GM21723 (cell line): Measurements from ENCODE around the gene NPM3.
A peak's percentile ranks its signal among the peaks of the same experiment; 100 is the strongest.
"Not testable (repeated sequence)": the region's sequence is repeated elsewhere in the genome, so short reads cannot be mapped to it uniquely, and the experiment has no call there.

ENCODE experiments used
- ATAC-seq: cut with Tn5 transposase; IDR thresholded peaks from one replicate; pipeline ENCODE4 v1.9.1; 2021; ENCODE audit warnings: mild to moderate bottlenecking, moderate library complexity; ENCODE audit not compliant: unreplicated experiment

The NPM3 gene

DNA sequence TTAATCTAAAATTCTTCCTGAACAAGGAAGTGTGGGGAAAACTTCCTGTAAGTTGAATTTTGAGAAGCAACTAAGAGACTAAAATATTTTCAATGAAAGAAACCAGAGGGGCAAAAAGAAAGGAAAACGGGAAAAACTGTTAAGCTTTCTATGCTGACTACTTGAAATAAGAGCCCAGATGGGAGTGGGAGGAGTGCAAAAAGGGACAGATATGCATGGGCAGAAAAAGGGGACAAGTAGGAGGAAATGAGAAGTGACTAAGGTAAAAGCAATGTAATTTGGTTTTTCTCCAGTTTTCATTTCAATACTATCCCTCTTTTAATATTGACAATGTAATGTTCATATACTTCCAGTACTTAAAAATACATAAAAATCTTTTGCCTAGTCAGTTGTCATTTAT is 23.9 kb upstream of the NPM3 start:
- no peak for ATAC-seq

- ATAC-seq: no peak
Measured at GRCh38 chr10:101803511-101803910, 20.3 kb upstream of the NPM3 start.

GRCh38 chr10:101797403-101798059 is 14.3 kb upstream of the NPM3 start:
- ATAC-seq: no peak

DNA sequence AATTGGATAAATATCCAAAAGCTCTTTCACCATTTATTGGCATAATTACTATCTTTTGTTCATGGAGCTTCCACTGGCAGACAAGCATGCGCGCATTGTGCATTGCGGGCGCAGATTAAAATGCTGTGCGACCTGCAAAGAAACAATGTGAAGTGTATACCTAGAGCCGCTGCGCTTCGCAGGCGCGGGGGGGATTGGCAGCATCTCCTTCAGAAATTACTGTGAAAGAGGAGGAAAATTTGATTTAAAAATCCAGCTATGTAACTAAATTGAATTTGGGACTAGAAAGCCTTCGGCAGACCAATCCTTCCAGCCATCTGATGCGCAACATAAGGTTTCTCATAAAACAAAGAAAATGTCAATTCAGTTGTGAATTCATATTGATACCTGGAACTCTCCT is 10.3 kb upstream of the NPM3 start:
- no peak for ATAC-seq

GRCh38 chr10:101789686-101790085 is 6.4 kb upstream of the NPM3 start:
- ATAC-seq: no peak

DNA sequence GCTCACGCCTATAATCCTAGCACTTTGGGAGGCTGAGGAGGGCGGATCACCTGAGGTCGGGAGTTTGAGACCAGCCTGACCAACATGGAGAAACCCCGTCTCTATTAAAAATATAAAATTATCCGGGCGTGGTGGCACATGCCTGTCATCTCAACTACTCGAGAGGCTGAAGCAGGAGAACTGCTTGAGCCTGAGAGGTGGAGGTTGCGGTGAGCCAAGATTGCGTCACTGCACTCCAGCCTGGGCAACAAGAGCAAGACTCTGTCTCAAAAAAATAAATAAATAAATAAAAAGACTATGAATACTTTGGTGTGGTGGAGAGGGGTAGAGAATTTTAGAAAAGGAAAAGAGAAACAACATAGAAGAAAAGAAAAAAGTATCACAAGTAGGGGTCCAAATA is 6.0 kb upstream of the NPM3 start:
- not testable (repeated sequence) for ATAC-seq

- no peak for ATAC-seq
Measured at GRCh38 chr10:101785801-101786200, 2.6 kb upstream of the NPM3 start.

DNA sequence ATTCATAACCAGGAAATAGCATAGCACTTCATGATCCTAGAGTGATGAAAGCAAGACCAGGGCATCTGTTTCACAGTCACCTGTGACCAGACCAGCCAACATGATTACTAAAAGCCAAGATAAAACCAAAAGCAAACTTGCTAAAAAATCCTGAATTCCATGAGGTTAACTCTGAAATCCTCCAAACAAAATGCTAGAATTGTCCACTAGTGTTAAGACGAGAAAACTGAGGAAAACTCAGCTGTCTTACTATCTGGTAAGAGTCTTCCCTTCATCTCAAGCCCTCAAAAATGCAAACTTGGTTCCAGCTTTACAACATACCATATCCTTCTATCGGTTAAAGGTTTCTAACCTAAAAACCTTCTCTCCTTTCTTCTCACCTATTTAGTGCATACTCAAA is 1.3 kb upstream of the NPM3 start:
- no peak for ATAC-seq

- no peak for ATAC-seq
Measured at GRCh38 chr10:101783736-101784118, 481 bp upstream of the NPM3 start.

DNA sequence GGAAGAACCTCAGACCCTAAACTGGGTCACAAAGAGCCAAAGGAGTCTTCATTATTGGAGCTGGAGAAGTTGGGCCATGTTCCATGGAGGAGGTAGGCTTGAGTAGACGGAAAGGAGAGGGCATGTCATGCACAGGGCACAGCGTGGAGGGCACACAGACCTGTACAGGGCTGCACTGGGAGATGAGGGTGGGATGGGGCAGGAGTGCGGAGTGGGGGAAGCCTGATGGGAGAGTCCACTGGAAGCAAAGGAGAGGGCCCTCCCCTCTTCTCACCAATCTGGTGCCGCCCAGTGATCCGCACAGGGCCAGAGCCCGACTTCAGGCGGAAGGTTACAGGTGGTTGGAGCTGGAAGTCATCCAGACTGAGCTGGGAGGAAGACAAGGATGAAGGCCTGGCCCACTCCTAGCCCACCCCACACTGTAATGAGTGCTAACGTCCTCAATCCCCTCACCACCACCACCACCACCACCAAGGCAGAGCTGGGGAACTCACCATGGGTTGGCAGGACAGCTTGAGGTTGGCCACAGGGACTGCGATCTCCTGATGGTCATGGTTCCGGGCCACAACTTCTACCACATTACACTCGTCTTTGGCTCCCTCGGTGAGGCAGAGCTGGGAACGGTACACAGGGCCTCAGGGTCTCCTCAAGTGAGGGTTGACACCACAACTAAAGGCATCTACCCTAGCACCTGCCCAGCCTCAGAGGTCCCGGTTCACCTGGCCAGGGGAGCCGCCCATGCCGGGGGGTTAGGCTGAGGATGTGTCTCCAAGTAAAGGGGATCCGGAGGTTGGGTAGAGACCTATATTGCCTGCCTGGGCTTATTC is 1.0 kb downstream of the NPM3 start:
- ATAC-seq: no peak

DNA sequence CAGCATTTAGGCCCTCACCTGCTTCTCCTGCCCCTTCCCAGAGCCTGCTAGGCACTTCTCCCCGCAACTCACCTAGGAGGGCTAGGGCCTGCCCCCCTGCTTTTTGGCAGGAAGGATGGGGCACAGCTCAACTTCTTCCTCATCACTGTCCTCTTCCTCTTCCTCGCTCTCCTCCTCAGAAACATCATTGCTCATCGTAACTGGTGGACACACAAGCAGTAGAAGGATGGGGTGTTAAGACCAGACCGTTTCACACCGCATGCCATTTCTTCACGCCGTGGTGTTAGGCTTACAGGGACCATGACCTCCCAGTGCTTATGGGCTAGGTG is 1.6 kb downstream of the NPM3 start:
- ATAC-seq: no peak

GRCh38 chr10:101780818-101781654 is 2.2 kb downstream of the NPM3 start:
- ATAC-seq: peak; percentile 37

DNA sequence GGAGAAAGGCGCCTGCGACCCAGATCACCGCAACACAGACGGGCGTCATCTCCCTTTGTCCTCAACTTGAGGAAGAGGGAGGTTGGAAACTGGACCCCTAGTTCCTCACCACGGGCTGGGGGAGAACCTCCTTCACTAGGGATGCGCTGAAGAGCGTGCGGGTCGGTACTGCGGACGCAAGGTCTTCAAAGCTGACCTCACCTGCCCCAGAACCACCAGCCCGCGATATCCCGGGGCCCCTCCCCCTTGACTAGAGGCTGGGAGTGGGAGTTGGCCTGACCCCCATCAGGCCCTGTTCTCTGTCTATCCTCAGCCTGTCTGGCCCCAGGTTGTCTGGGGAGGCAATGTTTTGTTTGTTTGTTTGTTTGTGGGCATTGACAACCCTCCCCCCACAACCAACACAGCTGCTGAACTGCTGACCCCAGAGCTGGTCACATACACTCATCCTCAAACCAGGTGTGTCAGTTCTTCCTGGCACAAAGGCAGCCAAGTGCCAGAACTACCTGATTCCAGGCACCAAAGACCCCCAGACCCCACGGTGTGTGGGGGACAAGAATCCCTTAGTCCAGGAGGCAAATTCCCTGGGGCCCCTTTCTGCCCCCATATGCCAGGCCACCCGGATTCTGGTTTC is 2.9 kb downstream of the NPM3 start:
- ATAC-seq: no peak

GRCh38 chr10:101779544-101780186 is 3.6 kb downstream of the NPM3 start:
- ATAC-seq: peak; percentile 52

GRCh38 chr10:101778781-101779543 is 4.3 kb downstream of the NPM3 start:
- no peak for ATAC-seq

DNA sequence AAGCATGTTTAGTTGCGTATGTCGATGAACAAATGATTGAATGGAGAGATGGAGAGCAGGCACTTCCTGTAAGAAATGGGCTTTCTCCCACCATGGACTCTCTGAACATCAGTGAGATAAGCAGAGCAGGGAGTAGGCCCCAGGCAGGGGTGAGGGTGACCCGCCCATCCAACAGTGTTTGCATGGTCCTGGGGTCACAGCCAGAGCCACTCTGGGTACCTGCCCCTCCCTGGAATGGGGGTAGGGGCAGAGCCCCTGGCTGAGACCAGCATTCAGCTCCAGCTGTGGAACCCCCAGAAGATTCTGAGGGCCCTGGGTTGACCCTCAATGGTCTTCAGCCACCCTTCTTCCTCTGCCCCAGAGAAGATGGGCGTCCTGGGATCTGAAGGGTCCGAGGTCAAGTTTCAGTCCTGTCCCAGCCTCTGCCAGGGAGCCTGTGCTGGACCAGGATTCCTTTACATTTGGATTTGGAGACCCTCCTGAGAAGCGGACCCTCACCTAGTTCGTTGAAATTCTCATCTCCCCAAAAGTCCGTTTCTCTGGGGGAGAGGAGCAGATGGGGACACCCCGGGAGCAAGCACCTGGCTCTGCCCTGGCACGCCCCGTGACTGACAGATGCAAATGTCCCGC is 5.0 kb downstream of the NPM3 start:
- ATAC-seq: no peak

DNA sequence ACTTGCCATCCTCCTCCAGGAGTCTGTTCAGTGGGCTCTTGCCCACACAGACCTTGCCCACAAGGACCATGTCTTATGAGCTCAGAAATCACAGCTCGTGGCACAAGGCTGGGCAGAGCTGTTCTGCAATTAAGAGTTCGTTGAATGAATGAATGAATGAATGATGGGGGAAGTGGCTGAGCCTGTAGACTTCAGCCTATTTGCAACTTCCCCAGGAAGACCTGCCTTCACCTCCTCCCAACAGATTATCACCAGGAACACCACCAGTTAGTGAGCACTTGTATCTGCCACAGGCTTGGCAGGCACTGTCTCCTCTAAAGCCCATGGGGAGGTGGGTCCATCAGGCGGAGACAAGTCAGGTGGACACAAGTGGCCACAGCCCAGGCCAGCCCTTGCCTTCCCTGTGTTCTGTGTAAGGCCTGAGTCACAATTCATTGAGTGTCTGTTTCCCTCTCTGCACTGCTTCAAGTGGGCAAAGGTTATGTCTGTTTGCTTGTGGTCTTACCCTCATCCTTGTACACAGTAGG is 5.6 kb downstream of the NPM3 start:
- ATAC-seq: no peak

GRCh38 chr10:101776161-101776817 is 7.0 kb downstream of the NPM3 start:
- no peak for ATAC-seq
